SK-N-MC (cell line): ENCODE results near the gene POM121L2.

Experiments used
- EZH2 ChIP-seq: fragments of 200-600 bp; sonication (generic); IDR thresholded peaks from one replicate; pipeline ENCODE4 v1.6.1; 2017; ENCODE audit warnings: antibody characterized with exemption
- FOXP2 ChIP-seq: optimal IDR thresholded peaks from 2 replicates; pipeline ENCODE3; 2011; ENCODE audit warnings: mild to moderate bottlenecking, moderate library complexity; ENCODE audit not compliant: insufficient read depth; ENCODE audit errors: extremely low read length, control extremely low read depth
- POLR2AphosphoS5 ChIP-seq: IDR thresholded peaks from 2 replicates; pipeline ENCODE4 v1.6.1; 2012; ENCODE audit warnings: mild to moderate bottlenecking, low read depth, low read length, borderline replicate concordance

GRCh38 chr6:27287751-27288135, 24.3 kb downstream of the POM121L2 start:
- TF ChIP-seq POLR2AphosphoS5 (no peak), EZH2 (no peak), FOXP2 (no peak)
